Parathyroid adenoma (tissue), 2 donors: Measurements from ENCODE around the gene BEST2.
"Not testable (repeated sequence)": the region's sequence is repeated elsewhere in the genome, so short reads cannot be mapped to it uniquely, and the experiment has no call there.

Experiments
- H2AFZ ChIP-seq: fragments of 300-600 bp; sonication (generic); one replicate; pipeline ENCODE4 v1.7.0; 2017; ENCODE audit warnings: antibody characterized with exemption, mild to moderate bottlenecking
- H3K27ac ChIP-seq: fragments of 300-600 bp; sonication (generic); one replicate; pipeline ENCODE4 v1.7.0; 2017
- H3K27me3 ChIP-seq: fragments of 300-600 bp; sonication (generic); one replicate; pipeline ENCODE4 v1.7.0; 2017; ENCODE audit warnings: low read length; ENCODE audit not compliant: control insufficient read depth, insufficient read depth
- H3K36me3 ChIP-seq: fragments of 300-600 bp; sonication (generic); one replicate; pipeline ENCODE4 v1.7.0; 2017; ENCODE audit warnings: low read length; ENCODE audit not compliant: control insufficient read depth, insufficient read depth
- H3K4me1 ChIP-seq: fragments of 300-600 bp; sonication (generic); one replicate; pipeline ENCODE4 v1.7.0; 2017; ENCODE audit warnings: control low read depth
- H3K4me2 ChIP-seq: fragments of 300-600 bp; sonication (generic); one replicate; pipeline ENCODE4 v1.7.0; 2017; ENCODE audit warnings: low read length
- H3K4me3 ChIP-seq: fragments of 300-600 bp; sonication (generic); one replicate; pipeline ENCODE4 v1.7.0; 2017; ENCODE audit warnings: low read depth, low read length
- H3K79me2 ChIP-seq: fragments of 300-600 bp; sonication (generic); one replicate; pipeline ENCODE4 v1.7.0; 2017; ENCODE audit warnings: control low read depth
- H3K9ac ChIP-seq: fragments of 300-600 bp; sonication (generic); one replicate; pipeline ENCODE4 v1.7.0; 2017; ENCODE audit warnings: mild to moderate bottlenecking
- H3K9me3 ChIP-seq: fragments of 300-600 bp; sonication (generic); one replicate; pipeline ENCODE4 v1.7.0; 2017; ENCODE audit warnings: low read length; ENCODE audit not compliant: control insufficient read depth
- CTCF ChIP-seq: fragments of 300-600 bp; sonication (generic); IDR thresholded peaks from one replicate; pipeline ENCODE4 v1.7.0; 2017; ENCODE audit warnings: antibody characterized with exemption, mild to moderate bottlenecking
- donor health status: primary hyperparathyroidism.

The BEST2 gene

GRCh38 chr19:12708641-12709040, 43.0 kb upstream of the BEST2 start:
- Histone ChIP-seq H3K79me2 (peaks cover 13% of the 10 kb centered on the region), H3K9me3 (no peaks in the 10 kb centered on the region), H3K27me3 (no peaks in the 10 kb centered on the region), H3K4me3 (no peak overlapping the region), H2AFZ (no peak overlapping the region), H3K9ac (no peak overlapping the region), H3K4me2 (no peak overlapping the region), H3K36me3 (no peaks in the 10 kb centered on the region), H3K27ac (no peak overlapping the region), H3K4me1 (no peaks in the 10 kb centered on the region)
- TF ChIP-seq CTCF: no peak

GRCh38 chr19:12711187-12711586, 40.4 kb upstream of the BEST2 start:
- Histone ChIP-seq H3K4me2 (no peak overlapping the region), H3K9ac (no peak overlapping the region), H2AFZ (no peak overlapping the region), H3K4me1 (no peaks in the 10 kb centered on the region), H3K36me3 (no peaks in the 10 kb centered on the region), H3K79me2 (peaks cover 27% of the 10 kb centered on the region), H3K9me3 (no peaks in the 10 kb centered on the region), H3K27ac (no peak overlapping the region), H3K27me3 (no peaks in the 10 kb centered on the region), H3K4me3 (no peak overlapping the region)
- no peak for TF ChIP-seq CTCF

GRCh38 chr19:12712077-12712476, 39.5 kb upstream of the BEST2 start:
- H3K79me2 ChIP-seq: peaks cover 33% of the 10 kb centered on the region
- not testable (repeated sequence) for H2AFZ ChIP-seq, H3K9me3 ChIP-seq, H3K27ac ChIP-seq, H3K4me1 ChIP-seq, H3K9ac ChIP-seq, H3K4me2 ChIP-seq, H3K36me3 ChIP-seq, H3K27me3 ChIP-seq, H3K4me3 ChIP-seq
- TF ChIP-seq CTCF: peak; percentile 36

DNA sequence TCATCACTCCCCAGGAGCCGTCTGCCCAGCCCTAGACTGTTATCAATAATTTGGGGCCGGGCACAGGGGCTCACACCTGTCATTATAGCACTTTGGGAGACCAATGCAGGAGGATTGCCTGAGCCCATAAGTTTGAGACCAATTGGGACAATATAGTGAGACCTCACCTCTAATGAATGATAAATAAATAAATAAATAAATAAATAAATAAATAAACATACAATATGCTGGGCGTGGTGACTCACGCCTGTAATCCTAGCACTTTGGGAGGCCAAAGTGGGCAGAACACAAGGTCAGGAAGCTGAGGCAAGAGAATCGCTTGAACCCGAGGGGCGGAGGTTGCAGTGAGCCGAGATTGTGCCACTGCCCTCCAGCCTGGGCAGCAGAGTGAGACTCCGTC, 38.3 kb upstream of the BEST2 start:
- peaks cover 39% of the 10 kb centered on the region for H3K79me2 ChIP-seq
- H3K36me3 ChIP-seq, H3K27ac ChIP-seq, H3K4me3 ChIP-seq, H2AFZ ChIP-seq, H3K9me3 ChIP-seq, H3K27me3 ChIP-seq, H3K4me2 ChIP-seq, H3K9ac ChIP-seq, H3K4me1 ChIP-seq: not testable (repeated sequence)

GRCh38 chr19:12715102-12715501, 36.5 kb upstream of the BEST2 start:
- H3K79me2 ChIP-seq: peaks cover 52% of the 10 kb centered on the region
- H3K9ac ChIP-seq: no peak overlapping the region
- no peak overlapping the region for H2AFZ ChIP-seq
- H3K27ac ChIP-seq: no peak overlapping the region
- no peaks in the 10 kb centered on the region for H3K9me3 ChIP-seq
- H3K4me3 ChIP-seq: no peak overlapping the region
- no peaks in the 10 kb centered on the region for H3K4me1 ChIP-seq
- H3K27me3 ChIP-seq: no peaks in the 10 kb centered on the region
- H3K36me3 ChIP-seq: no peaks in the 10 kb centered on the region
- H3K4me2 ChIP-seq: no peak overlapping the region
- TF ChIP-seq CTCF: no peak
